GM21381 (cell line): ENCODE data around the gene ARHGAP22.

Source experiments
- ATAC-seq: cut with Tn5 transposase; IDR thresholded peaks from one replicate; pipeline ENCODE4 v1.9.1; 2021; ENCODE audit warnings: mild to moderate bottlenecking, moderate library complexity; ENCODE audit not compliant: unreplicated experiment

Gene ARHGAP22

GRCh38 chr10:48467669-48468068 lies 137.2 kb downstream of the ARHGAP22 start:
- ATAC-seq, result no peak

DNA sequence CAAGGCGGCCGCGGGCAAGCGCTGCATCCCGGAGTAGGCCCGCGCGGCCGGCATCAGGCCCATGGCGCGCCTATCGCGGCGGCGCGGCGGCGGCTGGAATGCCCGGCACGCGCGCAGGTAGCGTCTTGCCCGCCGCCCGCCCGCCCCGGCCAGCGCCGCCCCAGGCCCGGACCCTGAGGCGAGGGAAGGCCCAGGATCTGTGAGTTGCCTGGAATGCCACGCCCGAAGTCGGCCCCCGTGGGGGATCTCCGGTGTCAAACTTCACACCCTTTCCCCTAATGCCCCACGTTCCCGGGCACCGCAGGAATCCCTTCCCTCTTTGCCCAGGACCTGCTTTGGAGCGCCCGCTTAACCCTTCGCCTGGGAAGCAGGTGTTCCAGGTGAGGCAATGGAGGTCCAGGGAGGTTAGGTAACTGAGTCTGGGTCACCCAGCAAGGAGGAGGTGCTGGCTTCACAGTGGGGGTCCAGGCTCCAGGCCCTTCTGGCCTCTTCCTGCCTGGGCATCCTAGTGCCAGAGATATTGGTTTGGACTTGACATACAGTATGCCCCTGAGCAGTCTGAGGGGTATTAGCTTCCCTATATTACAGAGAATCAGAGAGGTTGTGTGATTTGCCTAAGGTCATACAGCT lies 138.1 kb downstream of the ARHGAP22 start:
- ATAC-seq, result no peak

DNA sequence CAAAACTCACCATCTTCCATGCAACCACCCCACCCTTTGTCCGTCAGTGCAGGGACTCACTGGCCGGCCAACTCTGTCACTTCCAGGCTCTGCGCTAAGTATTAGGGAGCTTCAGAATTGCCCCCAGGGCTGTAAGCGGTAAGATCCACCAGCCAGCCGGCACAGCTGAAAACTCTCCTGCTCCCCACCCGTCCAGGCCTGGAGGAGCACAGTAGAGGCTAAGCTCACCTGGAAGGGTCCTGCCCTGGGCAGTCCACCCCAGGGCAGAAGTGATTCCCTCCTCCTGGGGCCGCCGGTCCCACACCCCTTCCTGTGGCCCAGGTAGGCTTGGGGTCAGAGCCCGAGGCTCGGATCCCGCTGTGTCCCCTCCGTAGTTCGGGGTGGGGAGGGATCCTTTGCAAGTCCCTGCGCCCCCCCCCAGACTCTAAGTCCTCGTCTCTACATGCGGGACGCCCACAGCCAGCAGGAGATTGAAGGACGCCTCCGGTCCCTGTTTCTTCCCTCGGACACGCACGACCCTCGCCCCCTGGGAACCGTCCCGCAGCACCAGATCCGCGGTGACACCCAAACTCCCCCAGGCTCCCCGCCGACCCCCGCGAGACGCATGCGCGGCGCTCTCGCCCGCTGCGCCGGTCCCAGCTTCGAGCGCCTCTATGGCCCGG lies 138.9 kb downstream of the ARHGAP22 start:
- no peak for ATAC-seq

GRCh38 chr10:48464871-48465736 lies 139.8 kb downstream of the ARHGAP22 start:
- ATAC-seq, result no peak

- ATAC-seq, result no peak
These were observed 140.6 kb downstream of the ARHGAP22 start for GRCh38 chr10:48464121-48464870.

GRCh38 chr10:48463318-48464003 lies 141.4 kb downstream of the ARHGAP22 start:
- ATAC-seq, result no peak

- ATAC-seq, result no peak
These were observed 142.3 kb downstream of the ARHGAP22 start for GRCh38 chr10:48462482-48463020.

- ATAC-seq, result no peak
These were observed 143.0 kb downstream of the ARHGAP22 start for GRCh38 chr10:48461623-48462481.

DNA sequence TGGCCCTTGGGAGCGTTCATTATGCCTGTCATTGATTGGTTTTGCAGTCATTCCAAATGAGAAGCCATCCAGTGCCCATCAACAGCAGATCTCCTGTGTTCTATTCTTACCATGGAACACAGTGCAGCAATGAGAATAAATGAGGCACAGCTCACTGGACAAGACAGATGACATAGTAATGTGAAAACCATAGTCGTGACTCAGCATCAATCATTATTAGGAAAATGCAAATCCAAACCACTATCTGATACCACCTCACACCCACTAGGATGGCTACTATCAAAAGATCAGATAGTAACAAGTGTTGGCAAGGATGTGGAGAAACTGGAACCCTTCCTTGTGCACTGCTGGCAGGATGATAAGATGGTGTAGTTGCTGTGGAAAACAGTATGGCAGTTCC lies 144.7 kb downstream of the ARHGAP22 start:
- no peak for ATAC-seq

DNA sequence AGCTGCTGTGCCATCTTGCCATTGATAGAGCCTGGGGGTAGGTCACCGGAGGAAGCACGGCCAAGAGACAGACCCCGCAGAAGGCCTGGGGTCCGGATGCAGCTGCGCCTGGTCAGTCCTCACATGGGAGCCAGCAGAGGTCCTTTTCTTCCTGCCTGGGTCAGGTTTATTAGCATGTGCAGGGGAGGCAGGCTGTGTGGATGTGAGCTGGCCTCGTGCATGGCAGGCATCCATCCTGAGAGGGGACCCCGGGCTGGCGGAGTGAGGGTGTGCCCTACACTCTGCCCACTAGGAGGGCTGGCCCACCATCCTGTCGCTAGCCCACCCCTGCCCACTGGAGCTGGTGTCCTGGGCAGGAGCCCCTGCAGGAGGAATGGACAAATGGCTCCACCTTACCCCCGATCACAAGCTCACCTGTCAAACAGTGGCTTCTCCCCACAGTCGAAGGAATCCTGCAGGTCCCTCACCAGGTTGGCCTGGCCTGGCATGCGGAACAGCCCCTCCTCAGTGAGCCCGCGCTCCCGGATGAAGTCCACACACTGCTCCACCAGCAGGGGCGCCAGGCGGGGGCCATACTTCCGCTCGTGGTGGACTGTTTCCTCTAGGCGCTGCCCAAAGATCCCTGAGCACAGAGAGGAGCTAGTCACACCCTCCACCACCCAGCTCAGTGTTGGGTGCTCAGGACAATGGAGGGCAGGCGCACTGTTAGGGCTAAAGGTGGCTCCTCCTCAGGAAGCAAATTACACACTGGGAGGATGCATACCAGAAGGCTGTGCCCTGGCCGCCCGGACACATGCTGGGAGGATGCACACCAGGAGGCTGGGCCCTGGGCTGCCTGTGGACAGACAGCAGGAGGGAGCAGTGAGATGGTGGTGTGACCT lies 145.4 kb downstream of the ARHGAP22 start:
- no peak for ATAC-seq

- no peak for ATAC-seq
These were observed 146.2 kb downstream of the ARHGAP22 start for GRCh38 chr10:48458662-48459048.

GRCh38 chr10:48457949-48458661 lies 146.8 kb downstream of the ARHGAP22 start:
- no peak for ATAC-seq

GRCh38 chr10:48456808-48457761 lies 147.8 kb downstream of the ARHGAP22 start:
- ATAC-seq, result no peak

DNA sequence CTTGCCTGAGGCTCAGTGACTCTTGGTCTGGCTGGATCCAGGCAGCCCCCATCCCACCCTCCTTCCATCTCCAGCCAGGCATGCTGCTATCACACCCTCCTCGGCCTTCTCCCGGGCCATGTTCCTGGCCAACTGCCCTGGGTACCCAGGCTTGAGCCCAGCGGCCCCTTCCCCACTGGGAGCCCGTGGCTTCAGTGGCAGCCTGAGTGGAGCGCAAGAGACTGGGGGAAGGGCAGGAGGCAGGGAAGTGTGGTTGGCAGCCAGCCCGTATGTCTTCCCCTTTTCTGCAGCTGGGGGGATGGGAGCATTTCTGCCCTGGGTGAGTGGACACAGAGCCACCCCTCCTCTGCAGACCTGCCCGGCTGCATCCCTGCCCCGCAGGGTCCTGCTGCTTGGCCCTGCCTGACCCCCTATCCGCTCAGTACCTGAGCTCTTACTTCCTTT lies 148.5 kb downstream of the ARHGAP22 start:
- no peak for ATAC-seq

DNA sequence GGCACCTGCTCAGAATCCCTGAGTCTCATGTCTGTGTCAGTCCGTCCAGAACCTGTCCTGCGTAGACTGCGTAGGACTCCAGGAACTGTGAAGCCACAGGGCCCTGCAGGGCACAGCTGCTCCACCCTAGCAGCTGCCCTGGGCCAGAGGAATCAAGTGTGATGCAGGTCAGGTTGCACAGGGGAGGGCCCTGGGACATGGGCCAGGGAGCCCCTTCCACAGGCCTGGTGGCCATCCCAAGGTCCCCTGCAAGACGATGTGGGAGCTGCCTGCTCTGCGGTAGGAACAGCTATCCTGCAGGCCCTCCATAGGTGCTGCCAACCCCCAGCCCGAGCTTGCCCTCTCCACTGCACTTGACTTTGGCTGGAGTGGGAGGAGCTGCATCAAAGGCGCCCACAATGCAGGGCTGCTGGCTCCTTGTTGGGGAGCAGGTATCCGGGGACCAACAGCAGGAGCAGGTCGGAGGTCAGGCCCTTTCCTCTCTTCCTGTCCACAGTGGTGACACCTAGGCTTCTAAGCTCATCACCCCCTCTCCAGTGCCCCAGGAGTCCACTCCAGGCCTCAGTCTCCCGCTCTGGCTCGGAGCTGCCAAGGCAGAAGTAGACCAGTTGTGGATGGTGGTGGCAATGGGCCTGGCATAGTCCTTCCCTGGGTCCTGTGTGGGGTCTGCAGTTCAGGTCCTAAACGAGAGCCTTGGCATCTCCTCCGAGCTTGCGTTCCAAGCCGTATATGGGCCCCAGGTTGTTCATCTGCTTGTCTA lies 149.3 kb downstream of the ARHGAP22 start:
- ATAC-seq, result no peak

- ATAC-seq, result no peak
These were observed 149.8 kb downstream of the ARHGAP22 start for GRCh38 chr10:48455055-48455391.
